Frontal cortex (tissue), 4 donors: ENCODE measurements around the gene ELP4. TPM values are rescaled to one million over a fixed set of nuclear protein-coding genes. Genes with fewer than 3 reads are reported as not detected.

Source experiments
- DNase-seq, 2 donors: peaks; one replicate each; pipeline ENCODE4 v3.0.0; 2012; ENCODE audit warnings: low spot score in 2 of 2
- FAIRE-seq: peaks from 2 replicates; lab custom pipeline; 2012; peaks lifted over from hg19 to GRCh38; lab: Jason Lieb, UNC
- total RNA-seq: library from RNA; depleted of rRNA; stranded (reverse); fragments of >200 nt; gene quantifications from one replicate; pipeline ENCODE4 v1.2.3, GENCODE V29; 2014
- donor health status: control.
- donor health status: control.
- donor health status: control.

The ELP4 gene
- total RNA-seq, 1 donor from 2014 or later = 22.4 TPM

- DNase-seq = no peak
- no peak for FAIRE-seq
Measured at GRCh38 chr11:31764261-31764660, 254.7 kb downstream of the ELP4 start.

DNA sequence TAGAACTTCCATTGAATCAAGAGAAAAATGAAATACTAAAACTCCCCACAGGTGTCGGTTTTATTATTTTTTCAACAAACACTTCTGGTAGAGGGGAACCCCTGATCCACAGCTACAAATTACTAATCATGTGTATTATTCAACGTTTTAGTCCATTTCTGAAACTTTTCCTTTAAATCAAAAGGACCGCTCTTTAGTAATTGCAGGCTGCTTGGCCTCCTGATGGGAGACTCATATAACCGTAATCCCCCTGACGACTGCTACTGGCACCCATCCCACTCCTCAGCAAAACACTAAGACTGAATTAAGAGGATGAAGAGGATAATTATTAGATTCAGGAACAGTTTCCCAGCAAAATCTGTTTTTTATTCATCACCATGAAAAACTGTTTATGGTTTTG, 255.2 kb downstream of the ELP4 start:
- FAIRE-seq = no peak

DNA sequence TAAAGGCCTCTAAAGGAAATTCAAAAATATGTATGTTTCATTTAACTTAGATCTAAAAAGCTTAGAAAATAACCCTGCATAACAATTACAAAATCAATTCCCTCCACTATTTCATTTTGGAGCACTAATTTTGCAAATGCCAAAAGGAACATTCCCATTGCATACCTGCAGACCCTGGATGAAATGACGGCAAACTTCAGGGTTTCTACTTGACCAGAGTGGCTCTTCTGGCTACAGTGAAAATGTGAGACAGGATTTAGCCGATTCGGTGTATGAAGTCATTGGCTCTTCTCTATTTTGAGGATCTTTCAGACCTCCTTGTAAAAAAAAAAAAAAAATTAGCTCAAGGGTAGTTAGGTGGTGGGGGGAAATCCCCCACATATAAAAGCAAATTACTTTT, 257.5 kb downstream of the ELP4 start:
- FAIRE-seq (no peak), DNase-seq (no peak)

More for the DNA sequence above, 255.2 kb downstream of the ELP4 start:
- DNase-seq = no peak

DNA sequence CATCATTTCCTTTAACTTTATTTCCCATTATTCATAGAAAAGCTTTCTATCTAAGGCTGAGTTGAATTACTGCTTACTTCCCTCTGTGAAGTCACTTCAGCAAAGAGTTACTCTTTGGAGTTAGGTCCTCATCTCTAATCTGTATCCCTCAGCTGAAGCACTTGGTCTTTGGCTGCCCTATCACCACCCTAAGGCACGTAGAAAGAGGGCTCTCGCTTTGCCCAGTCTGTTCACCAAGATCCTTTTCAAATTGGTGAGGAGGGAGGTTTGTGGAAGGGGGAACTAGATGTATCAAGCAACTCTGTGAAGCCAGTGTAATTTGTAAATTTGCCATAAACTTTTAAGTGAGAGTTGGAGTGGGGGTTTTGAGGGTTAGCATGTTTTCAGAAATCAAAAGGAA, 258.1 kb downstream of the ELP4 start:
- DNase-seq (no peak), FAIRE-seq (no peak)

- DNase-seq = no peak
- FAIRE-seq = no peak
Measured at GRCh38 chr11:31768749-31769640, 259.4 kb downstream of the ELP4 start.

- DNase-seq = no peak
Measured at GRCh38 chr11:31770011-31770700, 260.6 kb downstream of the ELP4 start.

DNA sequence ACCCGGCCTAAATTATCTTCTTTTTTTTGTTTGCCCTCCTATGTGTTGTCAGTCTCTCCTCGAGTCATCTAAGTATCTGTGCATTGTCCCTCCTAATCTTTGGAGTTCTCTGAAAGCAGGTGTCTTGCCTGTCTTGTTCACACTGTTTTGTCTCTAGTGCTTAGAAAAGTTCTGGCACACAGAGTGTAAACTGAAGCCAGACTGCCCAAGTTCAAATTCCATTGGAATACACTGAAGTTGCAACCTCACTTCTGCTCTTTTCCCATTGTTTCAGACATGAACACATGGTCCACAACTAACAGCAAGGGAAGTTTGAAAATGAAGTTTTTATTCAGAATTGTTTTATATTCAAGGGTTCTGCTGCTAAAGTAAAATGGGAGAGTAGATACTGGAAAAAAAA, 262.8 kb downstream of the ELP4 start:
- no peak for DNase-seq

More at GRCh38 chr11:31770011-31770700, 260.6 kb downstream of the ELP4 start:
- FAIRE-seq = no peak

GRCh38 chr11:31779374-31779791, 269.8 kb downstream of the ELP4 start:
- FAIRE-seq (no peak), DNase-seq (no peak)

More for the DNA sequence above, 262.8 kb downstream of the ELP4 start:
- FAIRE-seq = no peak

DNA sequence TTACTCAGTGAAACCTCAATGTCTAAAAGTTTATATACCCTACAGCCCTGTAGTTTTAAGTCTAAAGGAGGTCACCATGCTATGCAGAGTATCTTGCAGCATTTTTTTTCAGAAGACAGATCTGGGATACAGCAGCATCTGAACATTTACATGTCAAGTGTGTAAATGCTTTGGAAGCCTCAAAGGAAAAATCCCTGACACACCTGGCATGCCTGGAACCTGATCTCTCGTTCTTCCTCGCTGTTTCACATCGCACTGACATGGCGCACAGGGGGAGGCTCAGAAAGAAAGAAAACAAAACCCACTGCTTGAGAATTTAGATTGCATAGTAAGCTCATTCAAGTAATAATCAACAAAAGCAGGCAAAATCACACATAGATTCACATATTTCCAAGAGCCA, 270.5 kb downstream of the ELP4 start:
- no peak for DNase-seq
- FAIRE-seq = no peak

GRCh38 chr11:31780480-31780971, 271.0 kb downstream of the ELP4 start:
- DNase-seq (no peak), FAIRE-seq (no peak)

DNA sequence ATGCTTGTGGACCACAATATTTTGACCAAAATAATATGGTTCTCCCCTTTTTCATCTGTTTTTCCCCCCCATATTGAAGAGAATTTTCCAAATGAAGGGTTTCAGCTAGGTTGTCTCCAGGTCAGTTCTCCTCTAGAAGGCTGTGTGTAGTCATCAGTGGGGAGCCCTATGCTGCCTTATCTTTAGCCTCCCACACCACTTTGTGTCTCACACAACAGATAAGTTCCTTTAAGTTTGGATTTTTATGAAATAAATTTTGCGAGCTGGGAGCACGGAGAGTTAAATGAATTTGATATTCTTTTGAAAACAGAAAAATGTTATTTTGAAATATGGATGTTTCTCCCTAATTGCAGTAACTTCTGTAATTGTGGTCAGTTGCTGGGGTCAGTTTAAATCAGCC, 272.7 kb downstream of the ELP4 start:
- no peak for FAIRE-seq
- no peak for DNase-seq

DNA sequence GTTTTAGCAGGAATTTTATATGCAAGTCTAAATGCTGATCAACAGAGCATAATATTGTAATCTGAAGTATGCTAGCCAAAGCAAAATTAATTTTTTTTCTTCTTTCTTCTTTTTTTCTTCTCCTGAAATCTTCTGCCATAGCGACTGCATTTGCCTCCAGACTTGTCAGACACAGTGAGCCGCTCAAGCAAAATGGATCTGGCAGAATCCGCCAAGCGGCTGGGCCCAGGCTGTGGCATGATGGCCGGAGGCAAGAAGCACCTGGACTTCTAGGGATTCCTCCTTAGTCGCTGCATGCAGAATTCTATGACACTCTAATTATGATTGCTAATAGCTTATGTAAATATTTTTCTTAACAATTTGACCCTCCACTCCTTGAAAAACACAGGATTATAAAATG, 273.7 kb downstream of the ELP4 start:
- DNase-seq (no peak), FAIRE-seq (no peak)

DNA sequence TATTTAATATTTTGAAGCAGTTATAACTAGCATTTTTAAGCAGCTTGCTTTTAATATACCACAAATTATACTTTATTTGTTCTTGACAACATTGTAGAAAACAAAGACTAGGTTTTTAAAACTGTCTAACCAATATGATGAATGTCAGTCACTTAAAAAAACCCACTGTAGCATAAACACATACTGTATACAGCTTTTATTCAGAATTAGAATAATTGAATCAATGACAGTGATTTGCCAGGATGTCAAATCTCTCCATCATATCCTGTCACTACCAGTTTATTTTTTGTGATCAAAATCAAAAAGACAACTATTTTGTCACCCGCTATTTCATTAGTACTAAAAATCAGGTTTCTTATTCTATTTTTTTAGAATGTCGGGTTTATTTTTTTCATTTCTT, 275.0 kb downstream of the ELP4 start:
- FAIRE-seq (no peak), DNase-seq (no peak)

- no peak for FAIRE-seq
- DNase-seq = no peak
Measured at GRCh38 chr11:31786996-31787685, 277.6 kb downstream of the ELP4 start.

DNA sequence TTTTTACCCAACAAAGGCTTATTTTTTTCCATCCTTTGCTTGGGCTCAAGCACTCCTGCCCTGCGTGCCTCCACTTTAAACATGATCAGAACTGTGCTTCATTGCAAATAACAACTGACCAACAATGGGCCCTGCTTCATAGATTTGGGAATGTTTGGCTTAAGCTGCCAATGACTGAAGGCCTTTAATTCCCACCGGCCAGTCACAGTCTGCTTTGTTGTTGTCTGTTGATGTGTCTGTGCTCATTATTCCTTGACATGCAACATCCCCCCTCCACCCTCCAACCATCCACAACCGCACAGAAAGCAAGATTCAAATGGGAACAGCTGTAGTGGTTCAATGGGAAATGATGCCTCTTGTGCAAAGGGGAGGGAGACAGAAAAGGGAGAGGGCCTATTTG, 278.5 kb downstream of the ELP4 start:
- FAIRE-seq (no peak), DNase-seq (no peak)

GRCh38 chr11:31790649-31791048, 281.1 kb downstream of the ELP4 start:
- no peak for FAIRE-seq
- DNase-seq = no peak

GRCh38 chr11:31792036-31792435, 282.5 kb downstream of the ELP4 start:
- DNase-seq (no peak), FAIRE-seq (no peak)

DNA sequence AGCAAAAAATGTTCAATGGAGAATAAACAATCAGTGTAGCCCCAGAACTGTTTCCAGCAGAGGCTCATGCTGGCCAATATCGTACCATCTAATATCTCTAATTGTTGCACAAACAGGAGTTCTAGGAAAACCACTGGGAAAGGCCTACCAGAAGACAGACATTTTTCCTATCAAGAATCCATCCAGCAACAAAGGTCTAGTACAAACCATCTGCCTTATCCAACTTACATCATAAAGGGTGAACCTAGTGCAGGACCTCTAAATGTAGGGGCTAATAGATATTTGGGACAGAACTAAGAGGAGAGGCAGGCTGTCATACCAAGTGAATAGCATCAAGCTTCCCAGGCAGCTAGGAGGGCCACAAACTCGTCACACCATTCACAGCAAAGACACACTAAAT, 282.9 kb downstream of the ELP4 start:
- DNase-seq = no peak
- no peak for FAIRE-seq

DNA sequence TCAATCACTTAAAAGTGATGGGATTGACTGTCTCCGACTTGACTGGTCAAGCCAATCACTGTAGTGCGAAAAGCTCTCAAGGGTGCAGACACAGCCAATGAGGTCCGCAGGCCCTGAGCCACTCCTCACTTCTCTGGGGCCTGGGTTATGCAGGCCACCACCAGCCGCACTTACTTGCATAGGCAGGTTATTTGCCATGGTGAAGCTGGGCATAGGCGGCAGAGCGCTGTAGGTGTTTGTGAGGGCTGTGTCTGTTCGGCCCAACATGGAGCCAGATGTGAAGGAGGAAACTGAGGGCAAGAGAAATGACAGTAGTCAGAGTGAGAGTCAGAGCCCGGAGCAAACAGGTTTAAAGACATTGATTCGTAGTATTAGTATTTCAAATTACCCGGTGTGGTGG, 283.7 kb downstream of the ELP4 start:
- FAIRE-seq (no peak), DNase-seq (no peak)

DNA sequence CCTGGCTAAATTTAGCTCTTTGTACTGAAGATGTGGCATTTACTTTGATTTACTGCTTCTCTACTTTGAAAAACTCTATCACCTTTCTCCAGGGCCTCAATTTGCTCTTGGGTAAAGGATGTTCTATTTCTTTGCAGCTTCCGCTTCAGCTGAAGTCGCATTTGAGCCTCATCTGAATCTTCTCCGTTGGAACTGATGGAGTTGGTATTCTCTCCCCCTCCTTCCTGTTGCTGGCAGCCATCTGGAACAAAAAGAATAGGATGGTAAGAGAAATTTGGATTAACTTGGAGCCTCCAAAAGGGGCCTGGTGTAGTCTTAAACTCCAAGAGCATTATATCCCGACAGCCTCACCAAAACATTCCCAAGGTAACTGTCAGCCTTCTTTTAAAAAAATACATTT, 285.0 kb downstream of the ELP4 start:
- DNase-seq (no peak), FAIRE-seq (no peak)
